NK-92 treated with Interleukin-12 subunit alpha and Interleukin-12 subunit beta, amount 100 ng/mL, for 24 hours (cell line): ENCODE data around the gene LYRM4.
"Not testable (repeated sequence)": the region's sequence is repeated elsewhere in the genome, so short reads cannot be mapped to it uniquely, and the experiment has no call there.

Source experiments
- DNase-seq: peaks from one replicate; lab custom pipeline; 2025; lab: John Stamatoyannopoulos, UW

Gene LYRM4

DNA sequence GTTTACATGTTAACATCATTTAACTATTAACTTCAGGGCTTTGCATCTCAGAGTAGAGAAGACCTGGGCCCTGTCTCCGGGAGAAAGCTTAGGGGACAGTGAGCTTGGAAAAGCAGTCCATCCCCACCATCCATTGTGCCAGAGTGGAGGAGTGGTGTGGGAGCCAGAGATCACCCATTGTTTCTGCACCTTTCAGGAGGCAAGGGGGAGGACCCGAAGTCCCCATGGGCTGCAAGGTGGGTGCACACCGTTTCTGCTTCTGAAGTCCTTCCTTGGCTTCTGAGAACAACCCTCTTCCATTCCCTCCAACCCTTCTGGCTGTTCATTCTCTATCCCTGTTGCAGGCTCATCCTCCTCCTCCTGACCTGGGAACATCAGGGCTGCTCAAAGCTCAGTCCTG is 179.6 kb downstream of the LYRM4 start:
- DNase-seq, result no peak

DNA sequence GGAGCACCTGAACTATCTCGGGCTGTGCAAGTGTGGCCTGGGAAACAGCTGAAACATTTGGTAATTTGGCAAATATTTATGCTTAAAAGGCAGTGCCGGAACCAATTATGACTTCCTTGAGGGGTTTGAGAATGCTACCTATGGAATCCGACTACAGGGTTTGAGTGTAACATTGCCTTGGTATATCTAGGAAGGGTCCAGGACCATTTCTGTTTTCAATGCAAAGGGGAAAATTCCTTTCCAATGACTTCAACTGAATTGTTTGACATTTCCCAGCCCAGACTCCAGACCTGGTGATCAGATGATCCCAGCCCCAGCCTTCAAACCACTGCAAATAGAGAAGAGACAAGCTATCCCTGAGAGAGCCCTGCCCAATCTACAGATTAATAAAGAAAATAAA is 180.2 kb downstream of the LYRM4 start:
- DNase-seq, result no peak

GRCh38 chr6:5079692-5080091 is 181.1 kb downstream of the LYRM4 start:
- no peak for DNase-seq

GRCh38 chr6:5078121-5078669 is 182.6 kb downstream of the LYRM4 start:
- no peak for DNase-seq

DNA sequence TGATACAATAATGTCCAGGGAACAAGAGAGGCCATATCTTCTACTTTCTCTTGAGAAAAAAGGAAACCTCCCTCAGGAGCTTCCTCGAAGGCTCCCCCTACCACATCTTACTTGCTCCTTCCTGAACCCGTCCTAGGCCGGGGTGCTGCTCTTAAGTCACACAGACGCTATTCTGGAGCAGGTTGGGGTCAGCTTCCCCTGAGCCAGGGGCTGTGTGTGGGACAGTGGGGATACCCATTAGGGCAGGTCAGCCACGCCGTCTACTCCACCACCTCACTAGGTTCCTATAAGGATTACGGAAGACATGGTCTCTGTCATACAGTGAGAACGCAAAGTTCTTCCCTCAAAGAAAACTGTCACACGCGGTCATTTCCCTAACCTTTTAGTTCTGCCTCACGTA is 183.8 kb downstream of the LYRM4 start:
- no peak for DNase-seq

DNA sequence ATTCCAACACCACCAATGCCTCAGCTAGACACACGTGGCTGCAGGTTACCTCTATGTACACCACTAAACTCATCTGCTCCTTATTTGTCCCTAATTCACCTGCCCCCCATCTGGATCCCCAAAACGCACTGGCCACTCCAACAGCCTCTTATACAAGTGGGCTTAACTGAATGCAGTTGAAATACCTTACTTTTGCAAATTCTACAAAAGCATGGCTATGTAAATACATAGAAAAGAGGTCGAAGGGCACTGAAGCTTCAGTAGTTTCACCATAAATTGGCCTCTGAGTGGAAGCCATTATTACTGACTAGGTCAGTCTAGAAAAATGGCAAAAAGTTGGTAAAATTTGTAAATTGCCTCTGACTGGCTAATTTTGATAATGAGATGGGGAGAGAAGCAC is 186.8 kb downstream of the LYRM4 start:
- DNase-seq, result no peak

- DNase-seq, result no peak
These were observed 188.3 kb downstream of the LYRM4 start for GRCh38 chr6:5072440-5072839.

- DNase-seq, result no peak
These were observed 189.5 kb downstream of the LYRM4 start for GRCh38 chr6:5071216-5071615.

DNA sequence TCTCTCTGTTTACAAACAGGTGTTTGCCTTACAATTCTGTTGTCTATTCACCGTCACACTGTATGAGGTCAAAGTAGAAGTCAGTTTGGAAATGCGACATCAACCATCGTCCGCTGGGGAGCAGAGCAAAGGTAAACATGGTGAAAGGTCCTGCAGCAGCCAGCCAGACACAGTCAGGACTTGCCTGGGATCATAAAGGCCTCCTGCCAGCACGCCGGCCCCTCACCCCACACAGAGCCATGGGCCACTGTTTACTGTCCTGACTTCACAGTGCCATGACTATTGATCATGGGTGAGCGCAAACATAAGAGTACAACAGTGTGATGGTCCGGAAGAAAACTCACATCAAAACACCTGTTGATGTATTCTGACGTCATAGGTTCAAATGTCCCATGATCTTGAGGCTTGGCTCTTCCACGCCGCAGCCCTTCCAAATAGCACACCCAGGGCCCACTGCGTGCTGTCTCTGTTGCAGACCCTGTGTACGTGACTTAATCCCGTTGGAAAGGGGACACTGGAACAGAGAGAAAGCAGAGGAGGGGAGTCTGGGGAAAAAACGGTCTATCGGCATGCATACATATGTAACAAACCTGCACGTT is 192.5 kb downstream of the LYRM4 start:
- DNase-seq, result no peak

DNA sequence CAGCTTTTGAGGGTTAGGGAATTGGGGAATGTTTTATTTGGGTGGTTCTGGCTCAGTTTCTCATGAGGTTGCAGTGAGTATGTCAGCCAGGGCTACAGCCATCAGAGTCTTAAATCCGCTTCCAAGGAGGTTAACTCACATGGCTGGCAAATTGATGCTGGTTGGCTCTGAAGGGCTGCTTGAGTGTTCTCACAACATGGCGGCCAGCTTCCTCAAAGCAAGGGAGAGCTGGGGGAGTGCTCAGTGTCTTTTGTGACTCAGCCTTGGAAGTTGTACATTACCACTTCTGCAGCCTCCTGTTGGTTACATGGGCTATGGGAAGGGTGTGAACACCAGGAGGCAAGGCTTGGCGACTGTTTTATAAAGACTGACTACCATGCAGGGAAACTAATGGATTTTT is 193.4 kb downstream of the LYRM4 start:
- no peak for DNase-seq

- no peak for DNase-seq
These were observed 194.2 kb downstream of the LYRM4 start for GRCh38 chr6:5066456-5067093.

DNA sequence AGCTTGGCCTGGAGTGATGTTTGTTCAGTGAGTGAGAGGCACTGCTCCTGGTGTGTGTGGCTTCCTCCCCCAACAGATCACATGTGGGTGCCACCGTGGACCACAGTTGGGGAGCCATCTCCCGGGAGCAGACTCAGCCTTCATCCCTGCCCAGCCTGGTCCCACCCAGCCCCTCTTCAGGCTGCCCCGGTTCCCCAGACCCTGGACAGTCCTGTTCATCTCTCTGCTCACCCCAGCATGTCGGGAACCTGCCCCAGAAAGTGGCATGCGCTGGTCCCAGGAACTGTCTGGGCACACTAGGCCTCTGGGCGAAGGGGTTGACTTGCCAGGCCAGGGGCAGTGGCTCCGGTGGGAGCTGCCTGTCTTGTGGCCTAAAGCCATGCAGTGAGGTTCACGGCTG is 197.1 kb downstream of the LYRM4 start:
- DNase-seq, result no peak

- DNase-seq, result no peak
These were observed 199.6 kb downstream of the LYRM4 start for GRCh38 chr6:5061152-5061551.

DNA sequence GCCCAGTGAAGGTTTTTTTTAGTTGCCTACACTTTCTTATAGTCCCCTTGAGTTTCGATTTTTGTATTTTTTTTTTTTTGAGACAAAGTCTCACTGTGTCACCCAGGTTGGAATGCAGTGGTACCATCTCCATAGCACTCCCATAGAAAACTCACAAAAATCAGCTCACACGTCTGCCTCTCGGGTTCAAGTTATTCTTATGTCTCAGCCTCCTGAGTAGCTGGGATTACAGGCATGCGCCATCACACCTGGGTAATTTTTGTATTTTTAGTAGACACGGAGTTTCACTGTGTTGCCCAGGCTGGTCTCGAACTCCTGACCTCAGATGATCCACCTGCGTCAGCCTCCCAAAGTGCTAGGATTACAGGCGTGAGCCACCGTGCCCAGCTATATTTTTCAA is 200.3 kb downstream of the LYRM4 start:
- not testable (repeated sequence) for DNase-seq

DNA sequence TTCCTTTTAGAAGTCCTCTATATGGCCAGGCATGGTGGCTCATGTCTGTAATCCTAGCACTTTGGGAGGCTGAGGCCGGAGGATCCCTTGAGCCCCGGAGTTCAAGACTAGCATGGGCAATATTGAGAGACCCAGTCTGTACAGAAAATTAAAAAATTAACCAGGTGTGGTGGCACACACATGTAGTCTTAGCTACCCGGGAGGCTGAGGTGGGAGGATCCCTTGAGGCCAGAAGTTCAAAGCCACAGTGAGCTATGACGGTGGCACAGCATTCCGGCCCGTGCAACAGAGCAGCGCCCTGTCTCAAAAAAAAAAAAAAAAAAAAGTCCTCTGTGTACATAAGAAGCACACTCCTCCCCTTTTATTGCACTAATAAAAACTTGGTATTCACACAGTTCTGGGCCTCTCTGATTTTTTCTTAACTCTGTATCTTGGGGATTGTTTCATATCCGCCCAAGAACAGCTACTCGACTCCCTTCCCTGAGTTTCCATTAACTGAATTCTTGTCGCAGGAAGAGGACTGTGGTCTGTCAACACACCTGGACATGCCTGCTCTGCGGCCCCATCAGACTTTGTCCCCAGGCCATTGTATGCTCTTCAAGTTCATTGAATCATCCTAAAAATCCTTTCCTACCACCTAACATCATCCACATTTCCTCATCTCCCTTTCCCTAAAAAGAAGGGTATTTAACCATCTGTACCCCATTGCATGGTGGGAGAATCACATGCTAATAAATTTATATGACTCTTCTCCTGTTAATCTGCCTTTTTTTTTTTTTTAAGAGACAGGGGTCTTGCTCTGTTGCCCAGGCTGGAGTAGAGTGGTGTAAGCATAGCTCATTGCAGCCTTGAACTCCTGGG is 201.5 kb downstream of the LYRM4 start:
- no peak for DNase-seq
